Endometrial microvascular endothelial cells (primary cell): ENCODE data around the gene ANKLE2. TPM values are rescaled to one million over a fixed set of nuclear protein-coding genes. Genes with fewer than 3 reads are reported as not detected.
"Not testable (repeated sequence)": the region's sequence is repeated elsewhere in the genome, so short reads cannot be mapped to it uniquely, and the experiment has no call there.

Experiments used
- in situ Hi-C: cut with HindIII; loops from 2 replicates; pipeline ENCODE4 v1.10.0; 2017; ENCODE audit warnings: low sequenced_read_pairs, low pct_unique_long_range_greater_than_20kb; ENCODE audit errors: inconsistent ontology term
- total RNA-seq: library from RNA; depleted of rRNA; stranded (reverse); fragments of >200 nt; gene quantifications from one replicate; pipeline ENCODE4 v1.2.3, GENCODE V29; 2015; ENCODE audit errors: inconsistent ontology term

Gene ANKLE2
- total RNA-seq, 1 donor from 2014 or later = 70.0 TPM

DNA sequence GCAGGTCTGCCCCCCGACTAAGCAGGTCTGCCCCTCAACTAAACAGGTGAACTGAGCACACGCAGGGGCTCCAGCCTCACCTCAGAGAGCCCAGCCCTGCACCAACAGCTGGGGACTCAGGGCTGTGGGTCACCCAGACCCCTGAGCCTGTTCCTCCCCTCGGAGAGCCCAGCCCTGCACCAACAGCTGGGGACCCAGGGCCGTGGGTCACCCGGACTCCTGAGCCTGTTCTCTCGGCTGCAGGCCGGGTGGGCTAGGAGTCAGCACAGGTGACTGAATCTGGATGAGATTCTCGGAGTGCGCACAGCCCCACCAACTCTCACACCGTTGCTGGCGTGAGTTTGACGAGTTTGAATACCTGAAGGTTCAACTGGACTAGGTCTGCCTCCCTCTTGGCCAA is 20.3 kb upstream of the ANKLE2 start:
- in situ Hi-C loops = no loop called here

DNA sequence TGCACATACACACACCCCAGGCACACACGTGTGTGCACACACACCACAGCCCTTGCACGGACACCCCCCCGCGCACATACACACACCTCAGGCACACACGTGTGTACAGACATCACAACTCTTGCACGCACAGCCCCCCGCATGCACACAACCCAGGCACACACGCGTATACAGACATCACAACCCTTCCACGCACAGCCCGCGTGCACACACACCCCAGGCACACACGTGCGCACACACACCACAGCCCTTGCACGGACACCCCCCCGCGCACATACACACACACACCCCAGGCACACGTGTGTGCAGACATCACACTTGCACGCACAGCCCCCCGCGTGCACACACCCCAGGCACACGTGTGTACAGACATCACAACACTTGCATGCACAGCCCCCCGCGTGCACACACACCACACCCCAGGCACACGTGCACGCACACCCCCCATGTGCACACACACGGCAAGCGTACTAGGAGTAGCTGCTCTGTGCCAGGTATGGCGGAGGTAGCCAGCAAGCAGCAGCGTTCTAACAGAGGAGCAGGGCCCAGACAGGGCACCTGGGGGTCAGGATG is 18.2 kb upstream of the ANKLE2 start:
- in situ Hi-C loops = no loop called here

DNA sequence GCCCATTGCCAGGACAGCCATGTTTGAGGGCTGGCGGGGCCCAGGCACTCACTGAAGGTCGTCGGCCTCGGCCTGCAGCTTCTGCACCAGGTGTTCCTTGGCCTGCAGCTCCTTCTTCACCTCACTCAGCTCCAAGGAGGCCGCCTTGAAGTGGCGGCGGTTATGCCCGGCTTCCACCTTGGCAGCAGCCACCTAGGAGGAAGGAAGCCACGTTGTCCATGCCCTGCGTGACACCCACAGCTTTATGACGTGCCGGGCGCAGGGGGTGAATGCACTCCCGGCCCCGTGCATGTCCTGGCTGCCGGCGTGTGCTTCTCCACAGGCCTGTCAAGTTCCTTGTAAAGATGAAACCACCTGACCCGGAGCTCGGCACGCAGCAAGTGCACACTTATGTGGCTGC is 16.0 kb upstream of the ANKLE2 start:
- in situ Hi-C loops = no loop called here

DNA sequence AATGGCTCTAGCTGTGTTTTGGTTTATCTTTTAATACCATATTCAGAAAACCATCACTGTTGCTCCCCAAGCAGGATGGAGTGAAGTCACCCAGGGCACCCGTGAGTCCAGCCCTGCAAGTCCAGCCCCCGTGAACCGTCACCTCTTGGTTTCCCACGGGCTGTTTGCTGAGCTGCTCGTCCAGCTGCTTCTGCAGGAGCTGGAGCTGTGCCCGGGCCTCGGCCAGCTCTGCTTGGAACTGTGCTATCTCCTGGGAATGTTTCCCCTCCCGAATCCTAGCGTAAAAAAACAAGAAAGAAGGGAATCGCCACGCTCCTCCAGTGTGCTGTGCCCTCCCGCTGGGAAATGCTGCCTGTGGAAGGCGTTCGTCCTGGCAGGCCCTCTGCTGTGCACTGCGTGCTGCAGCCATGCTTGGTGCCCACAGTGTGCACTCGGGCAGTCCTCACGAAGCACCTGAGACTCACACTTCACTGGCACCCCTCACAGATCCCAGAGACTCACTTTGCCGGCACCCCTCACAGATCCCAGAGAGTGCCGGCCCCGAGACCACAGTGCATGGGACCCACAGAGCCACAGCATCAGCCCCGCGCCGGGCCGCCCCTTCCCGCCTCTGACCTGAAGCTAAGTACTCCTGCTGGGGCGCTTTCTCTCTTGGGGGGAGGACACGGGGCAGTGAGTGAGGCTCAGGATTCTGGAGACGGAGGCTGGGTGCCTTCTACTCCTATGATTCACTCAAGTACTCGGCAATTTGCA is 15.4 kb upstream of the ANKLE2 start:
- in situ Hi-C loops = no loop called here

DNA sequence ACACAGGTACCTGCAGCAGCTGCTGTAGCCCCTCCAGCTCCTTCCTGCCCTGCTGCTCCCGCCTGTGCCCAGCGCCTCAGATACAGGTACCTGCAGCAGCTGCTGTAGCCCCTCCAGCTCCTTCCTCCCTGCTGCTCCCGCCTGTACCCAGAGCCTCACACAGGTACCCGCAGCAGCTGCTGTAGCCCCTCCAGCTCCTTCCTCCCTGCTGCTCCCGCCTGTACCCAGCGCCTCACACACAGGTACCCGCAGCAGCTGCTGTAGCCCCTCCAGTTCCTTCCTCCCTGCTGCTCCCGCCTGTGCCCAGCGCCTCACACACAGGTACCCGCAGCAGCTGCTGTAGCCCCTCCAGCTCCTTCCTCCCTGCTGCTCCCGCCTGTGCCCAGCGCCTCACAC is 14.6 kb upstream of the ANKLE2 start:
- in situ Hi-C loops = not testable (repeated sequence)

DNA sequence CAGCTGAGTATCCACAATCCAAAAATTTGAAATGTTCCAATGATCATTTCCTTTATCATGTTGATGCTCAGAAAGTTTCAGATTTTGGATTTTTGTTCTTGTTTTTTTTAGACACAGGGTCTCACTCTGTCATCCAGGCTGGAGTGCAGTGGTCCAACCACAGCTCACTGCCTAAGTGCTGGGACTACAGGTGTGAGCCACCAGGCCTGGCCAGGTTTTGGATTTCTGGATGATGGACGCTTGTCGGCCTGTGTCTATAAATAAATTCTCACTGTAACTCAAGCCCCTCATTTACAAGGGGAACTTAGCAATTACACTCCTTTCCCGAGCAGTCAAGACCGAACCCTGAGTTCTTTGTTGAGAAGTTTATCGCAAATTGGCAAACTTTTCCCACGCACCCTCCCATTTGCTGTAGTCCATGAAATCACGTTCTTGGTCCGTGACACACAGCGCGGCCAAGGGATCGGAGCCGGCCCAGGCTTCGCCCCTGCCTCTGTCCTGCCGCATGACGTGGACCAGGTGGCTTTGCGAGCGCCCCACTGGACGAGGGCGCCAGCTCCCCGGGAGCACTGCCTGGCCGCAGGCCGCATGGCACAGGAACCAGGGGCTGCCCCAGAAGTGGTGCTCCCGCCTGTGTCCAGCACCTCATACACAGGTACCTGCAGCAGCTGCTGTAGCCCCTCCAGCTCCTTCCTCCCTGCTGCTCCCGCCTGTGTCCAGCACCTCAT is 14.0 kb upstream of the ANKLE2 start:
- in situ Hi-C loops = no loop called here

DNA sequence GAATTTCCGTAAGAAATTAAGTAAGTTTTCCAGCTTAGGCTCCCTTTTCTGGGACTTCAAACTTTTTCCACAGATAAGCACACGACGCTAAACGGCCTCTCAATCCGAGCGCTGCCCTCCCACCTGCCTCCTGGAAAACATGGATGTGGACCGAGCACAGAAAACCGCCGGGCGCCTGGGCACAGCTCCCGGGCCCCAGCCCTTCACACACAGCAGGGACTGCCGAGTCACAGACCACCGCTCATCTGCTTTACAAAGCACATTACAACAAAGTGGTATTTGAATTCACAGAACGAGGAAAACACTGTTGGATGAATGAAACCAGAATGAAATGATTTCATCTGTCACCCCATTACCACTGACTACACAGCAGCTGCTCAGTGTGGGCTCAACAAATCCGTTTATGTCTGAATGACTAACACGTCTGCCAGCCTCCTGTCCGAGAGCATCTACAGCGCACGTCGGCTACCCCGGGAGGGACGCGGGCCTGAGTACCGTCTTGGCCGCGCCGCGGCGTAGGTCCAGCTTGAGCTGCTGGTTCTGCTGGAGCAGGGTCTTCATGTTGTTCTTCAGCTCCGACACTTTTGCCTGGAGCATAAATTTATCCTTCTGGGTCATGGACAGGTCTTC is 13.1 kb upstream of the ANKLE2 start:
- in situ Hi-C loops = no loop called here

DNA sequence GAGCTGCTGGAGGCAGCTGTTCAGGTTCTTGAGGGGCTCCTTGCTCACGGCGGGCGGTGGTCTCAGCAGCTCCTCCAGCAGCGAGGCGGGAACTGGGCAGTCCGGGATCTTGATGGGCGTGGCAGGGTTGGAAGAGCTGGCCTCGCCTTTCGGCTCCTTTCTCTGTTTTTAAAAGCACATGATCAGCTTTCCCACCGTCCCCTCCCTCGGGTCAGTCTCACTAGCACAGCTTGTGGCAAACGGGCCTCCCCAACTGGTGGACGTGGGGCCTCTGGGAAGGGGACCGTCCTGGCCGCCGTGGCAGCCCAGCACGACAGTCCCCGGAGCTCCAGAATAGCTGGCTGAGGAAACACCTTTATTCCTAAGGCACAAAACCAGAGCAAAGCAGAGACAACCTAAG is 12.5 kb upstream of the ANKLE2 start:
- in situ Hi-C loops = no loop called here

DNA sequence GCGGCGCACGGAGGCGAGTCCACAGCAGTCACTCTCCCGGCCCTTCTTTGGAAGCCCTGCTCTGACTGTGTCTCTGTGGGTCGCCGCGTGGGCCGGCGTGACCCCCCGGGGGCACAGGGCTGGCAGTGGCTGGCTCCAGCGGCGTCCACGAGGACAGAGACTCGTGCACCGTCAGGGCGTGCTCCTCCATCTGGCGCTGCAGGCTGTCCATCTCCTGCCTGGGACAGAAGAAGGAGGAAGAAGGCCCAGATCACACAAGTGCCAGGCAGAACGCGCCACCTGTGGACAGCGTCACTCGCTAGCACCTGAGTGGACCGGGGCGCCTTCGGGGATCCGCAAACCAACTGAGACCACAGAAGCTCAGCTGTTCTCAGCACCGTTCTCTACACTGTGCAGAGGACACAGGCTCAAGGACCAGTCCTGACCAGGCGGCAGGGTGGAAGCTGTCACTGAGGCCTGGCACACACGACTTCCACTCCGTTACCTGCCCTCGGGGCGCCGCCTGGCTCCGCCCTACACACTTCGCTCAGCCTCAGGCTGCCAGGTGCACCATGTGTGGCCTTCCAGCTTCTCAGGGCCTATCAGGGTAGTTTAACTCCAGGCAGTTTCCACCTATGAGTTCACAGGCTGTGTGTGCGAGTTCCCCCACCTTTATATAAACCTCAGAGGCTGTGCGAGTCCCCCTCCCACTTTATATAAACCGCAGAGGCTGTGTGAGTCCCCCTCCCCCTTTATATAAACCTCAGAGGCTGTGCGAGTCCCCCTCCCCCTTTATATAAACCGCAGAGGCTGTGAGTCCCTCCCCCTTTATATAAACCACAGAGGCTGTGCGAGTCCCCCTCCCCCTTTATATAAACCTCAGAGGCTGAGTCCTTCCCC is 11.7 kb upstream of the ANKLE2 start:
- in situ Hi-C loops = no loop called here

DNA sequence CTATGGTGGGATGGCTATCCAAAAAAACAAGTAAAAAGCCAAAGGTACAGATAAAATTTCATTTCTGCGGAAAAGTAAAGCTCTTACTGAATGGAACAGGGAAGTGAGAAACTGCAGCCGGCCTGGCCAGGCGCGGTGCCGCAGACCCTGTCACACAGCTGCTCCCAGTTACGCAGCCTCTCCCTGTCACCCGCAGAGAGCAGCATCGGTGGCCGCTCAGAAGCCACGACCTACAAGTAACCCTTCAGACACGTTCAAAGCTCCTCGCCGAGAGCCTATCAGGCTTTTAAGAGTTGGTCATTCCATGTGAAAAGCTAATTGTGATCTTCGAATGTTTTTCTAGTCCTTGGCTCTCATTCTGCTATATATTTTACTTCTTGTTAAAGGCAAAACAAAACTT is 11.0 kb upstream of the ANKLE2 start:
- in situ Hi-C loops = no loop called here

DNA sequence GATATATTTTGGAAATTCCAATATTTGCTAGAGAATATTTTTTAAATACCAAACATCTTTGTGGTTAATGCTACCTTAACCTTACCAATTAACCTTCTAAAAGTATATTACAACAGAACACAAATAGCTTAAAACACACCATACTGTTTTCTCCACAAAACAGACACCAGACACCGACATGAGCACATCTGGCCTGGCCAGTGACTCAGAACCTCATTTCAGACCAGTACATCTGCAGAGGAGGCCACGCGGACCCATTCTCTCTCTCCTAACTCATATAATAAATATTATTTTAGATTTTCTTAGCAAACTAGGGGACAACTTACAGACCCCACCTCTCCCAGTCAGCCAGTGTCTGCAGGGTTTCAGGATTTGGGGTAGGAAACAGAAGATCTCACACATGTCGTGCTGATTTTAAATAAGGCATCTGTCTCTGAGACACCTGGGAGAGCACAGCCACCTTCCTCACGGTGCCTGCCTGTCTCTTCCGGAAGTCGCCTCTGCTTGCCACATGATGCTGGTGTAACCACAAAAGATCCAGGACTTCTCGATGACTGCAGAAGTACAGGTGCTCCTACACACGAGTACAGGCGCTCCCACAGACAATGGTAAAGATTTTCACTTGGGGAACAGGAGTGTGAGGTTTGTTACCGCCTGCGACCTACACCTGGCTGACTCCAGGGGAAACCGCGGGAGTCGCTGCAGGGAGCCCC is 9.7 kb upstream of the ANKLE2 start:
- in situ Hi-C loops = no loop called here

DNA sequence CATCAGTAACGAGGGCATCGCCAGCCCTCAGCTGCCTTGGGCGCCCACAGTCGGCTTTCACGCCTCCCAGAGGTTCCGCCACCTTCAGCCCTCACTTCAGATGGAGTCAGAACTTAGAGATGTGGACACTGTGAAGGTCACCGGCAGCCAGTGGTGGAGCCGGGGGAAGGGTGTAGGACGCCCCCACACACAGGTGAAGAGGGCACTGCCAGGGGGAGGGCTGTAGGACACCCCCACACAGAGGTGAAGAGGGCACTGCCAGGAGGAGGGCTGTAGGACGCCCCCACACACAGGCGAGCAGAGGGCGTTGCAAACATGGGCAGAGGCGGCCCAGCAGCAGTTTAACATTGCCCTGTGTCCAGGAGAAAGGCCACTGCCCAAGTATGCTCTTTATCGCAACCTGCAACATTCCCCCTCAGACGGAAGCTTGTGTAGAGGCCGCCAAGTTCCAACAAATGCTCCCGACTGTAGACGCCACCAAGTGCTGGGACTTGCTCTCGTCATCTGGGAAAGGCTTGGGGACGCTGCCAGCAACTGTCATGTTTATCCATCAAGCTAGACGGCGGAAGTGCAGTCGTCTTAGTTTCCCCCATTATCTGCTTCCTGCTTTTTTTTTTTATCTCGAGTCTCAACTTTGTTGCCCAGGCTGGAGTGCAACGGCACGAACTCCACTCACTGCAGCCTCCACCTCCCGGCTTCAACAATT is 4.9 kb upstream of the ANKLE2 start:
- in situ Hi-C loops = no loop called here

DNA sequence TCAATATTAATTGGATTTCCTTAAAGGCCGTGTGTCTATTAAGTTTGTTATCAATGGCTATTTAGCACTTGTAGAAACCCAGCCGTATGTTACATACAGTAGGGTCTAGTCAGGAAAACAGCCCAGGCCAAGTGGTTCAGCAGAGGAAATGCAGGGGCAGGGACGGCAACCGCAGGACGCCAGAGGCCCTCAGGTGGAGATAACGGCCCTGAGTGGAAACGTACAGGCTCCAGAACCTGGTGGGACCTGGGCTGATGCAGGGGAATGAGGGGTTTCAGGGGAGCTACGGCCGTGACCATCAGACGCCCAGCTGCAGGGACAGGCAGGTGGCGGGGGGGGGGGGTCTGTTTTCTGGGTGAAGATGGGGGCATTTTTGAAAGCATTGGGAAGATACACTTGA is 3.7 kb upstream of the ANKLE2 start:
- in situ Hi-C loops = no loop called here

DNA sequence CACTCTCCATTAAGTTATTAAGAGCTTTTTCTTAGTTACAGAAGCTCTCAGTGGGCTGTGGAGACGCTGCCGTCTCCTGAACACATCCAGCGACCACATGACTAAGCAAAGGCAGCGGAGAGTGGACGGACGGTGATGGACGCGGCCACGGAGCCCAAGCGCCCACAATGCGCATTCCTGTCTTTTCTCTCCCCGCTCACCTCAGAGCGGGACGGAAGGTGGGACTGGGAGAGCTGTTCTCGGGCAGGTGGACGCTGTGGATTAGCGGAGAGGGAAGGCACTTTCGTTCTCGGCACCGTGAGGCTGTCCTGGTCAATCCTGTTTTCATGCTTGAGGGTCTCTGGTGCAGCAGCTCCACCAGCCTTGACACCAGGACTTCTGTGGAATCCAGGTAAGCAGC is 2.6 kb upstream of the ANKLE2 start:
- in situ Hi-C loops = no loop called here

DNA sequence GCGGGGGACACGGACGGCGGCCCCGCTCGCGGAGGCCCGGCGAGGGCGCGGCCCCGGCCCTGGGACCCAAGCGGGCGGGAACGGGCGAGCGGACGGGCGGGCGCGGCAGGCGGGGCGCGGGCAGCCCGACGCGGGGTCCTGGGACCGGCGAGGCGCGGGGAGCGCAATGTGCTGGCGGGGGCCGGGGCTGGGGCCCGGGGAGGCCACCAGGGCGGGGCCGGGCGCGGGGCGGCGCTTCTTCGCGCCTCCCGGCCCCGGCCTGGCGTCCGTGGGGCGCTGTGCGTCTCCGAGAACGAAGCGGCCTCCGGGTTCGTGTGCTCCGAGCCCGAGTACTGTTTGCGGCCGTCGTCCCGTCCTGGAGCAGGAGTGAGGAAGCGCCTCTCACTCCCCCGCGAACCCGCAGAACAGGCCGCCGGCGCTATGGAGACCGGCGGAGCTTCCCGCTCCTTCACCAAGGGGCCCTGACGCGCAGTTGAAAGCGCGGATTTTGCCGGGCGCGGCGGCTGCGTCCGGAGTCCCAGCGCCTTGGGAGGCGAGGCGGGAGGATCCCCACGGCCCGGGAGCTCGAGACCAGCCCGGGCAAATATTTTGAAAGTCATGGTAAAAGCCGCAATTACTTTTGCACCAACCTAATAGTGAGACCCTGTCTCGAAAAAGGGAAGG is 420 bp upstream of the ANKLE2 start:
- in situ Hi-C loops = no loop called here

DNA sequence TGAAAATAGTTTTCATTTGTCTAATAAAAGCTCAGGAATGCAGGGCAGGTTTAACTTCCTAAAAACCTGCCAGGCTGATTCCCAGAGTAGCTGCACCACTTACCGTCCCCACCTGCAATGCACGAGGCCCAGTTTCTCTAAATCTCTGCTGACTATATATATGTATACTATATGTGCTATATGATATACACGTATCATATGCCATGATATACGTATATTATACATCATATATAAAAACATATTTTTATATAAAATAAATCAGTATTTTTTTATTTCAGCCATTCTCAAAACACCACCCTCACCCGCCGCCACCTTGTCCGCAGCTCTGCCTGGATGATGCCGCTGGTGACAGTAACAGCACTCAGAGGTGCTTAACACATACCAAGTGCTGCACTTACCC is 2.3 kb downstream of the ANKLE2 start:
- in situ Hi-C loops = no loop called here

DNA sequence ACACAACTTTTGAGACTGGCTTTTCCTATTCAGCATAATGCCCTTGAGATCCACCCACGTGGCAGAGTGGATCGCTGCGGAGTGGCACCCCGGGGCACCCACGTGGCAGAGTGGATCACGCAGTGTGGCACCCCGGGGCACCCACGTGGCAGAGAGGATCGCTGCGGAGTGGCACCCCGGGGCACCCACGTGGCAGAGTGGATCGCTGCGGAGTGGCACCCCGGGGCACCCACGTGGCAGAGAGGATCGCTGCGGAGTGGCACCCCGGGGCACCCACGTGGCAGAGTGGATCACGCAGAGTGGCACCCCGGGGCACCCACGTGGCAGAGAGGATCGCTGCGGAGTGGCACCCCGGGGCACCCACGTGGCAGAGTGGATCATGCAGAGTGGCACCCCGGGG is 2.8 kb downstream of the ANKLE2 start:
- in situ Hi-C loops = not testable (repeated sequence)
